GM18517 (cell line): ENCODE data around the gene OPALIN.
A peak's percentile ranks its signal among the peaks of the same experiment; 100 is the strongest.

ENCODE experiments used
- ATAC-seq: cut with Tn5 transposase; IDR thresholded peaks from one replicate; pipeline ENCODE4 v1.9.1; 2021; ENCODE audit warnings: mild to moderate bottlenecking, moderate library complexity; ENCODE audit not compliant: unreplicated experiment

OPALIN gene

DNA sequence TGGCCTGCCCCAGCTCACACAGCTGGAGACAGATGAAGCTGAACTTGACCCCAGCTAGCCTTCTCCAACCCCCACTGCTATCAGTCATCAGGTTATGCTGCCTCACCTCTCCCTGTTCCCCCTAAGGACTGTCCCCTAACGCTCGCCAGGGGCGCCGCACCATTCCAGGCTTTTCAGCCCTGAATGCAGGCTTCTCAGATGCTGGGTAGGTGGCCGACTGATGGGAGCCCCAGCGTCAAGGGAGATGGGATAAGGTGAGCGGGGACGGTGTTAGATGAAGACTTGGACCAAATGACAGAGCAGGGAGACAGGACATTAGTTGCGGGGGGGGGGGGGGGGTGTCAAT, 15.8 kb upstream of the OPALIN start:
- no peak for ATAC-seq

DNA sequence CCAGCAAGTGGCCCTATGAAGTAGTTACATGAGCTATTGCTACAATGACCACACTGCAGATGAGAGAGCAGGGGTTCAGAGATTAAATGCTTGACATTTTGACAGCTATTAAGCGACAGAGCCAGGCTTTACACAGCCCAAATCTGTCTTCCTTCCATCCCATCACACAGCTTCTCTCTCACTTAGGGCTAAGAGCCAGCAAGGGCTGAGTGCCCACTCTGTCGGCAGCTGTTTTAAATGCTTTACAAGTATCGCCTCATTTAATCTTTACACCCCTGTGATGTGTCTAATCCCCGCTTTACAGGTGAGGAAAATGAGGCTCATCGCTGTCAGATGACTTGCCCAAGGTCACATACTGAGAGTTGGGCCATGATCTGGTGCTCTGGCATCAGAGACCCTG, 15.2 kb upstream of the OPALIN start:
- no peak for ATAC-seq

DNA sequence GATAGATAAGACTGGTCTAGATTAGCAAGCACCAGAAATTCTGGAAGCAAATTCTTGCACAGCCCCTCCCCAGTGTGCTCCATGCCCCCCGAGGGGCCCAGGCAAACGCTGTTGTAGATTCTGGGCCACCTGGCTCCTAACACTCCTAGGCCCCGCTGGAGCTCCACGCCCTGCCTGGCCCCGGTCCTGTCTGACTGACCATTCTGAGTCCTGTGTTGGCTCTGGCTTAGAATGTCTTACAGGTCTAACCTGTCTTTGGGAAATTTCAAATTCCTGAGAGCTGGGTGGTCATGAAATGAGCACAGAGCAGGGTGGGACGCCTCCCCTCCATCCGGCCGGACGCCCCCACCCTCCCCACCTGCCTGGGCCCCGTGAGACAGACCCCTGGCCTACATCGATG, 12.6 kb upstream of the OPALIN start:
- no peak for ATAC-seq

DNA sequence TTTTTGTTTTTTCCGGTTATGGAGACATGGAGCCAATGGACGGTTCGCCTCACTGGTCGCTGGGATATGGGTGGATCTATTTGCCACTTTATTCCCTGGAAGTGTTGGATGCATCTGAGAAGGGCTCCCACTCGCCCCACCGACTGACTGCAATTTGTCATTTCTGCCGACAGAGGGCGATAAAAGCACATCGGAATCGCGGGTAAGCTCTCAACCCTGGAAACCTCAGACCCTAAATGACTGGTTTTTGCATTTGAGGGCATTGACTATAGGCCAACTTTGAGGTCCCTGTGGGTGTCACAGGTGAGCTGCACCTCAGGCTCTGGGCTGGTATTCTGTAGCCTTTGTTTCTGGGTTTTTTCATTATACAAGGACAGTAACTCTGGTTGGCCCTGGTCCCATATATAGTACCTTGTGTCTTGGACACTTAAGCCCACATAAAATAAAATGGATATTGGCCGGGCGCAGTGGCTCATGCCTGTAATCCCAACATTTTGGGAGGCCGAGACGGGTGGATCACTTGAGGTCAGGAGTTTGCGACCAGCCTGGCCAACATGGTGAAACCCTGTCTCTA, 11.9 kb upstream of the OPALIN start:
- ATAC-seq = no peak

DNA sequence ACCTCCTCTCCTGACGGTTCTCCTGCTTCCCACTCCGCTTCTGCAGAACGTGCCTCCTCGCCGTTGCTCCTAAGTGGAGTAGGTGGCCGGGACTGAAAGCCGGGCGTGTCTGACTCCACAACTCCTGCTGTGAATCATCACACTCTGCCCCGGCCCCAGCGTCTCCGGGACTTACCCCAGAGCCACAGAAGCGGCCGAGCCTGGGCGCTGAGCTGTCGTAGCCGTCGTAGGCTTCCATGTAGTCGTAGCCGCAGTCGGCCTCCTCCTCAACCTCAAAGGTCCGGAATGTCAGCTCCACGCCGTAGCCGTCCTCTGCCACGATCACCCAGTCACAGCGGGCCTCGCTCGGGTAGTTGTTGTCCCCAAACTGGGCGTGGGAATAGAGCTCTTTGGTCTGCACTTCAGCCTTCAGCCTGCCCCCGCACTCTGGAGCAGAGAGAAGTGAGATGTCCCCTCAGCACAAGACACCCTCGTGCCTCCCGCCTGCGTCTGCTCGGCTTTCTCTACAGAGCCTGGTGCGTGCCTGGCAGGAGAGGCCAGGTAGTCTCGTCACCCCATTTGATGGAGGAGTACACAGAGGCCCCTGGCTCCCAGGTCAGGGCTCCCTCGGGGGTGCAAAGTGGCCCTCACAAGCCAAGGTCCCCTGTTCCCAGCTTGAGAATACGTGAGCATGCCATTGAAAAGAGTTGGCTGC, 11.2 kb upstream of the OPALIN start:
- no peak for ATAC-seq

DNA sequence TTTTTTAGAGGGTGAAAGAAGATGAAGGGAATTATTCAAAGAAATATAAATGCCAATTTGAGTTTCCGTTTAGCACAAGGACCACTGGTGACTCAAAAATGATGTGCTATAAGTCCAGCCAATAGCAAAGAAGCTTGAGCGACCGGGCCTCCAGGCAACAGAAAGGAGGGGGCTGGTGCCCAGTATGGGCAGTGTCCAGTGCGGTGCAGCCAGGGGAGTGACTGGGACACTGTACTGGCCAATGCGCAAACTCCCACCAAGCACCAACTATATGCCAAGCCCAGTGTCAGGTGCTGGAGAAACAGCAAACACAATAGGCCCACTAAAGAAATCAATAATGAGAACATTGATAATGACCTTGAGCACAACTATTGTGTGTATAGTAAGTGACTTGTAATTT, 10.2 kb upstream of the OPALIN start:
- ATAC-seq = no peak

DNA sequence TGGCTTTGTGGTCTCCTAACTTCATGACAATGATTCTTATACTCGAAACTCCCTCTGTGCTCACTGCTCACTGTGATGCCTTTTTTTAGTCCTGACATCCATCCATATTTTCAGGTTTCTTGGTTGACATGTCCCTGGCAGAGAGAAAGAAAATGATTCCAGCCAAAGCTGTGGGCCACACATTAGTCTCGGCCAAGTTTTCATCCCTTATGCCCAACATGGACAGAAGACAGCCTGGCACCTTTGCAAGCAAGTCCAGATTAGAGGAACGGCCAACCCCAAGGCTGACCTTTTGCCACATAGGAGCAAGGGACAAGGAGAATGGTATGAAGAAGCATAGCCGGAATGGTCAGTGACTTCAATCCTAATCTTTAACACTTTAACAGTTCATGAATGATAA, 8.7 kb upstream of the OPALIN start:
- ATAC-seq = no peak

DNA sequence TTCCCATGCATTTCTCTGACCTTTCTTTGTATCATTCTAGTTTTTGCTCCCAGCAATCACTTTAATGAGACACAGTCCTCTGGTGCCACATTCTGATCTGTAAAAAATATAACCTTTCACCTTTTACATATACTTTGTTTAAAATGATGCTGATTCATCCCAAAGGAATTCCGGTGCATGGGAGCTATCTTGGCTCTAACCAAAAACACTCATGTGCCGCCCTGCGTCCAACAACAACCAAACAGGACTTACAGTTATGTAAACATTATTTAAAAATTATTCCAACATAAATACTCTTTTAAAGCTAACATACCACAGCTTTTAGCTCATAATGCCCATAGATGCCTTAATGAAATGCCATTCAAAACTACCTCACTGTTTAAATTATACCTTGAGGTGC, 7.7 kb upstream of the OPALIN start:
- ATAC-seq = no peak

DNA sequence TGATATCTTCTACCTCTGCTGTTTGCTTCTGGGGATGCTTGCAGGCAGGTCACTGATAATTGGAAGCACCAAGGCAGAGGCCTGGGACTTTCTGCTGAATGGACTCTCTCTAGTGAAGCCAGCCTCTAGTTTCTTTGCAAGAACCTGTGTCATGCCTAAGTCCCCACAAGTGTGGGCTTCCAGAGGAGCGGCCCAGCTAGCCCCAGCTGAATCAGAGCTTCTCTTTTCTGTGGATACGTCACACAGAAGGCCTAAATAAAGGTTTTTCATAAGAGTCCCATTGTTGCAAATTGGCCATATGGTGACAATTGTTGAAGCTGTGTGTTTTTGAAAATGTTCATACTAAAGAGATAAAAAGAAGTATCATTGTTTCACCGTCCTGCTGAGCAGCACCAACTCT, 6.8 kb upstream of the OPALIN start:
- ATAC-seq = no peak

DNA sequence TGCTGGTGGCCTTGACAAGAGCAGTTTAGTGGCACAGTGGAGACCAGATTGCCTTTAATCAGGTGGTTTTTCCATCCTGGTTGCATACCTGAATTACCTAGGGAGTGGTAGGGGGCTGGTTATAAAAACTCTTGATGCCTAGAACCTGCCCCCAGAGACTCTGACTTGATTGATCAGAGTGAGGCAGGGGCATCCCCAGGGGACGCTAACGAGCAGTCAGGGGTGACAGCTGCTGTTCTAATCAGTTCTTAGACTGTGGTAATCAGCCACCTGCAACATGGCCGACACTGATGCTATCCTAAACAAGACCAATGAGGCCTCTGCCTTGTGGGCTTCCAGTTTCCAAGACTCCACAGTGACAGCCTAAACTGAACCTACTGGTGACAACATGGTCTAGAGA, 2.0 kb upstream of the OPALIN start:
- no peak for ATAC-seq

DNA sequence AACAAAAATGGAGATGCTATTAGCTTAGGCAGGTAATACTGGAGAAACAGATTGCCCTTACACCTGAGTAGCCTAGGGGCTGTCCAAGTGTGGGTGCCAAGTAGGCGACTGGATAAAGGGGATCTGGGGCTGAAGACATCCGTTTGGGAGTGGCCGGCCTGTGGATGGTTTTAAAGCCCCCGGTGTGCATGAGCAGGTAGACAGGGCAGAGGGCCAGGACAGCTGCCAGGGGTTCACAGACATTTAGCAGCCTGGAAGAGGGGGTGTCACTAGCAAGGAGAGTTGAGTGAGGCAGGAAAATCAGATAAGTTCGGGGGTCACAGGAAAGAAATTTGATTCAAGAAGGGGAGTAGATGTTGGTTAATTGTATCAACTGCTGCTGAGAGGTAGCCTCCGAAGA, 1.5 kb upstream of the OPALIN start:
- no peak for ATAC-seq

DNA sequence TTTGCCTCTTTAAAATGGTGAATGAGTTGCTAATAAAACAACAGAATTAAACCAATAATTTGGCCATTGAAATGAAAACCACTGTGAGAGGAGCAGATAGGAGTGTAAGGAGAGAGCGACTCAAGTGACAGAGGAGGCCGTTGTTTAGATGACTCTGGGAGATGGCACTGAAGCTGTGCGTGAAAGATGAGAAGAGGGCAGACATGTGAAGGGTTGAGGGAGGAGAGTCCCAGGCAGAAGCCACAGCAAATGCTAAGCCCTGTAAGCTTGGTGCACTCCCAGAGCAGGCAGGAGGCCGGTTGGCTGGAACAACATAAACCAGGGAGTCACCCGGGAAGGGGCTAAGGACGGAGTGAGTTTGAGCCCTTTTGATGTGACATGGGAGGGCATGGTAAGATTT, 814 bp upstream of the OPALIN start:
- ATAC-seq = no peak

DNA sequence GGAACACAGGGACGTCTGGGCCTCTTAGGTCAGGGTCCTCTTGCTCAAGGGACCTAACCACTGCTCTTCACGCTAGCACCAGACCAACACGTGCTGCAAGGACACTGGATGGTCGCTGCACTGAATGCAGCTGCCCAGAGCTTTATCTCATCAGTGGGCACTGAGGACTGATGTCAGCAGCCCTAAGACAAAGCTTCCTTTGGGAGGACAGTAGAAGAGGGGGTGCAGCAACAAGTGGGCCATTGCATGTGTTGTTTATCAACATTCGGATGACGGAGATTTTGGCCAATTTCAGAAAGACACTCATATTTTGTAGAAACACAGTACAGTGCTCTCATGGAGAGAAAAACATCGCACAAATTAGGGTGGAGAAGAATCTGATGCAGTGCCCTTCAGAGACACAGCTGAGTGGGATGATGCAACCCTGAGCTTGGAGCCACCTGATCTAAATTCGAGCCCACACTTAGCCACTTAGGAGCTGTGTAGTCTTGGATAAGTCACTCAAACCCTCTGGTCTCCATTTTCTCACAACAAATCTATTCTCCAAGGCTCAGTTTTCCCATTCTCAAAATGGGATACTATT, 1.7 kb downstream of the OPALIN start:
- ATAC-seq = no peak

DNA sequence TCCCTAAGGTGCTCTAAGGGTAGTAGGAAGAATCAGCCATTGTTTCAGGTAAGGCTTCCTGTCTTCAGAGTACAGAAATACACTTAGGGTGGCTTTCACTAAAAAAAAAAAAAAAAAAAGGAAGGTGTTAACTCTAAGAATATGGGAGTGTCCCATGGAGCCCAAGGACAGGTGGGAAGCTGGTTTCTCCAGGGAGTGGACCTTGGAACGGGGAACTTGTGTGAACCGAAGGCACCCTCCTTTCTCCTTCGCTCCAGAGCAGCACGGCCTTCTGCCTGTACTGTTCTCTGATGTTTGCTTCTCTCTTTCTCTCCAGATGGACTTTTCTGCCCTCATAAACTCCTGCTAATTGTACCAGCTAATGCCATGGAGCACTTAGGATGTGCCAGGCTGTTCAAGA, 6.2 kb downstream of the OPALIN start:
- no peak for ATAC-seq

DNA sequence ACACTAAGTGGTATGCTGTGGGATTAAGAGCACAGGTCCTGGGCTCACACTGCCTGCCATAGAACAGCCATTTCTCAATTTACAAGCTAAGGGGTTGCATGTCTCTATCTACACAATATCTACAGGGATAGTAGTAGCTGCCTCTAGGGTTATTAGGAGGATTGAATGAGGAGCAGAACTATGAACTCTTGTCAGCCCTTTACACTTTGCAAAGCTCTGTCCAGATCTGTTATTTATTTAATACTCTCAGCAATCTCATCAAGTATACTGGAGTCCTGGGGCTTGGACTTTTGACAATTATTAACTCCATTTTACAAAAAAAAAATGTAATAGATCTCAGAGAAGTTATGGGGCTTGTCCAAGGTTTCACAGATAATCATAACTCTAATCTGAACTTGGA, 6.8 kb downstream of the OPALIN start:
- ATAC-seq = no peak

DNA sequence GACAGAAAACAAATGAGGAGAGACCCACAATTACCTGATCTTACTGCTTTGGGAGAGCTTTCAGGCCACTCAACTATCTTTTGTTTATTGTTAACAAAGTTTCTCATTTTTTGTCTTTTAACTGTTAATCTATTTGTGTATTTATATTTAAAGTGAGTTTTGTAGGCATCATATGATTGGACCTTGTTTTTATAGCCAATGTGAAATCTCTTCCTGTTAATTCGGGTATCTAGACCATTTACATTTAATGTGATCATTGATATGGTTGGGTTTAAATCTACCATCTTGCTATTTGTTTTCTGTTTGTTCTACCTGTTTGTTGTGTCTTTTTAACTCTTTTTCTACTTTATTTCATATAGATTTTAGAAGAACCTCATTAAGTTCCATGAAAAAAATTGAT, 12.5 kb downstream of the OPALIN start:
- ATAC-seq = no peak

DNA sequence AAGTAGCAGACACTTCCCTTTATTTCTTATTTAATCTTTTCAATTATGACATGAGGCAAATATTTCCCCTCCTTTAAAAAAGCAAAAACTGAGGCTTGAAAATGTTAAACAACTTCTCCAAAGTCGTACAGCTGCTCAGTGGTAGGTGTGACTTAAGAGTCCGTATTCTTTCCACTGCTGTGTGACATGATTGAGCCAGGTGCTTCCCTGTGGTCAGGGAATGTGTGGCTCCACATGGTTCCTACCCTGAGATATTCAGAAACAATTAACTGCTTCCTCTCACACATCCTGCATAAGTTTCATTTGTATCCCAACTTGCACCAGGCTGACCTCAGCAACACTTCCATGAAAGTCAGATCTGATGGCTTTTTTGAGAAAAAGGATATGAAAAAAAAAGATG, 13.6 kb downstream of the OPALIN start:
- ATAC-seq = no peak

DNA sequence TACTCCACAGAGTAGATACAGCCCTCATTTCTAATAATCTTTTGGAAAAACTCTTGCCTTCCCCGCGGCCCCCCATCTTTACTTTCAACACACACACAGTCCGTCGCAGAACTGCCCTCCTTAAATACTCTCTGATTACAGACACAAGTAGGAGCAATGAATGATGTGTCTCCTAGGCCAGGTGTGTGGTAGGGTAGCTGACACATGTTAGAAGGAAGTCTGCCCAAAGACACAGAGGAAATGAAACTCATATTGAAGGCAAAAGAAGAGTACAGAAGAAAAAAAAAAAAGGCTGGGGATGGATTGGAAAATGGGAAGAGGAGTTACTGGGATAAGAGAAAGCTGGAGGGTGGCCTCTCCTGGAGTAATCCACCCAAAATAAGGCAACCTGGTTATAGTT, 14.6 kb downstream of the OPALIN start:
- ATAC-seq = no peak

DNA sequence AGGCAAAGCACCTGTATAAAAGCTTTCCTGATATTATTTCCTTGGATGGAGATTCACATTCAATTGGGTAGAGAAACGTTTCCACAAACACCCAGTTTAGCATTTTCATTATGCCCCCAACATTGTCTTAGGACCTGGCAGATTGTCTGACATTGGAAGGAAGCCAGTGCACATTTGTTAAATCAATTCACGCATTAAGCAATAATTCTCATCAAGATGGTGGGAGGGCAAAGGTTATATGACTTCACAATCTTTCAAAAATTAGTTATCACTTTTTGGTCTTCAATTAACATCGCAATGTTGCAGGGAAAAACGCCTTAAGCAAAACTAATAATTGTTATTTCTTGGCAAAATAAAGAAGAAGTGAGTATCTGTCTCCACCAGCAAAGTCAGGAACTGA, 16.4 kb downstream of the OPALIN start:
- no peak for ATAC-seq

DNA sequence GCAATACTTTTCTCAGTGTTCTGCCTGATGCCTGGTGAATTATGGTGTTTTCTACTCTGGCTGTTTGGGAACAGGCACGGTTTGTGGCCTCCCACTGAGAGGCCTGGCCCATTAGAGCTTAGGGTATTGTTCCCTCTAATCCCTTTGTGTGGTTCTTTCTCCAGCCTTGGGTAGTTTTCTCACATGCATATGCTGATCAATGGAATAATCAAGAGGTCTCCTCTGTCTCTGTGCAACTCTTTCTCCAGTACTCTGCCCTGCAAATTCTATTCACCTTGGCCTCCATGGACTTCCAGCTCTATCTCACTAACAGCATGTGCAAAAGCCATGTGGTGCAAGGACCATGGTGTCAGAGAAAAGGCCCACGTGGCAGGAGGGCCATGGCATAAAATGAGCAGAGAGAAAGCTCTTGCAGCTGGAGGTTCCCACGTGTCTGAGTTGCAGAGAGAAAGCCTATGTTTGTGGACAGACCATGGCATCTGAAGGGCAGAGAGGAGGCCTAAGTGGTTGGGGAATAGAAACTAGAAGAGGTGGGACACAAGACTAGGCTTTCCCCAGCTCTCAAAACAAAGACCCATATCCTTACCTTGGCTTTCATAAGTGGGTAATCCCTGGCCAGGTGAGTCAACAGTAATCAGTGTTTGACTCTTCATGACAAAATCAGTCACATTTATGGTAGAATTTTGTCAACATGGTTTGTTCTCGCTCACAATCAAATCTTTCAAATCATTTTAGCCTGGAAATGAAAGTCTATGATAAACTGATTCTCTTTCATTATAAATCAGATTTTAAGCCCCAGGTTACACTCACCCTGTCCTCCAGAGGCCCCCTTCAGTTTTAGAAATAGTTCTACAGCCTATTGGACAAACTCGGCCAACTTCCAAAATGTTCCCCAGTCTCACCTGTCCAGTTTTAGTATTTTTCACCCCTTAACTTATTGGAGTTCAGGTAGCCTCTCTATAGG, 17.3 kb downstream of the OPALIN start:
- ATAC-seq = no peak

DNA sequence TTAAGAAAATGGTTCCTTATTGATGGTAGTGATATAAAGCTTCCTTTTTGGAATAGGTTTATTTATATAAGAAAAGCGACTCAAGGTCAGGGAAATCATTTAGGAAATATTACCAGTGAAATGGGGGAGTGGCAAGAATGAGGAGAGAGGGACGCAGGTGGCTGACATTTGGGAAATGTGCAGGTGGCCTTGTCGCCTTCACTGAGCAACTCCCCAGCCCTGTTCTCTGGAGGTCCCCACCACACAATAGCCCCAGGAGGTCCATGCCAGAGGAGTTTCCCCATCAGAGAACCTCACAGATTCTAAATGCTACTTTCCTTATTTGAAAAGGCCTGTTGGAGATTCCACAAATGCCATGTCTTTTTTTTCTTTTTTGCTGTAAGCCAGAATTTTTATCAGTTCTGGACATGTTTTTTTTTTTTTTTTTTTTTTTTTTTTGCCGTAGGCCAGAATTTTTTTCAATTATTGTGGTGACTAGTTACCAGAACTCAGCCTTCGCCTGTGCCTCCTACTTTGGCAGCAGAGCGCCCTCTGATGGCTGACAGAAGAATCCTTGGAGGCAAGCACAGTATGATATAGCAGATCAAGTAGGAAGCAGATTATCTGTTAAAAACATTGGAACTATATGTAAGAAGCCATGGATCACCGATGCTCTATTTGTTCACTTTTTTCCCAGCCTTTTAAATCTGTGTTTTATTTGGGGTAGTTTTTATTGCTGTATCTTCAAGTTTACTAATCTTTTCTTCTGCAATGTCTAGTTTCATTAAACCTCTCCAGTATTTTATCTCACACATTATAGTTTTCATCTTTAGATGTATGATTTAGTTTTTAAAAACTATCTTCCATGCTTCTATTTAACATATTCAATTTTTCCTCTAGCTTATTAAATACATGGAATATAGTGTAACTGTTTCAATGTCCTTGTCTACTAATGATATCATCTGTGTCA, 18.6 kb downstream of the OPALIN start:
- peak; percentile 60 for ATAC-seq
